ENCODE measurements around the gene IQGAP2. TPM values are rescaled to one million over a fixed set of nuclear protein-coding genes. Genes with fewer than 3 reads are reported as not detected.

Gene IQGAP2
- total RNA-seq, 2 experiments from 2014 or later: 62.7 to 74.9 TPM

DNA sequence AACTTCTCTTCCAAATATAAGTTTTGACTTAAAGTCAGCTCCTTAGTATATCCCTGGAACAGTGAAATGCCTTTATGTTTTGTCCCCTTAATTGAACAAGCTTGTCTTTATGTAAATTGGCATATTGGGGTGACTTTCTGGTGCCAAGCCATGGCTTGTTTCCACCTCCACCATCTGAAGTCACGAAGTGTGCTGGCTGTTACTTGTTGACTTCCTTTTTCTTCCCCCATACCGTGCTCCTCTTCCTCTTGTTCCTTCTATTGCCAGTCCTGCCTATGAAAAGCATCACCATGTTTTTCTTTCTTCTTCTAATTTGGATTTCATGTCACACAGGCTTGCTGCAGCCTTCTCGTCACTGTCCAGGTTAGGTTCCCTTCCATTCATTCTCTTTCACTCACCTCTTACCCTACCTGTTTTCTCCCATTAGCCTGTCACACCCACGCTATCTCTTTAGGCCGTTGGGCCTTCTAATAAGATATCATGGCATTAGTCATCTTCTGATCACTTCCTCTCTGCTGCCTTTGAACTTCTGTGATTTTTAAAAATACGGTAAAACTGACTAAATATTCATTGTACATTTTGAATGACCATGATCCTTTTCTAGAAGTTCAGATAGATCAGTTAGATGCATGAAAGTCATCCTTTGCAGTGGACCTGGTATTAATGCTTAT lies 48.1 kb downstream of the IQGAP2 start:
- Mint-ChIP-seq H3K4me3 (no peak overlapping the region), H3K4me1 (peaks cover 17% of the 10 kb centered on the region), H3K36me3 (peaks cover 34% of the 10 kb centered on the region), H3K27ac (peak overlapping the region; percentile 7), H3K9me3 (no peaks in the 10 kb centered on the region), H3K27me3 (no peaks in the 10 kb centered on the region)
- DNase-seq (no peak), ATAC-seq (ENCODE audit: low read depth) (no peak)
- POLR2A ChIA-PET: no interaction called here

DNA sequence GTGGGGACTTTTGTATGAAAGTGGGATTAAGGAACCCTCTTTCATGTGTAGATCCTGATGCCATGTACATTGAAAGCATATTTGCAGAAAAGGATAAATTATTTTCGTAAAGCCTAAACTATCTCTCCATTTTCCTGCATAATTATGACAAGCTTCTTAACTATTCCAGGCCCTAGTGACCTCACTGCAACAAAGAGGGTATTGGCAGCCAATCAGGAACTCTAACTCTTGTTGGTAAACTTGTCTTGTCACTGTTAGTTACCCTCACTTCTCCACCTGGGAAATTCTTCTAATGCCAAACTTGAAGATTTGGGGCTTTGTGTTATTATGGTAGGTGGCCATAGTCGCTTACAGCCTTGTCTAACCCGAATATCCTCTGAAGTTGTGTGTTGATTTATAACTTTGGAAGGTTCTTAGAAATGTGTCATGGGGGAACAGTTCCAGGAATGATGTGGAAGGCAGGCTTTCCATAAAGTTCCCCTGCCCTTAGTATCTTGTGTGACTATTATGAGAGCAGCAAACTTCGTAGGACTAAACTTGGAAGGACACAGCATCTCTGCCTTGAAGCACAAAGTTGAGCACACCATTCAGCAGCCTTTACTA lies 52.5 kb downstream of the IQGAP2 start:
- H3K4me3 Mint-ChIP-seq: no peak overlapping the region
- H3K9me3 Mint-ChIP-seq: peaks cover 2% of the 10 kb centered on the region
- no peak overlapping the region for H3K27ac Mint-ChIP-seq
- POLR2A ChIA-PET: no interaction called here
- H3K4me1 Mint-ChIP-seq: peaks cover 27% of the 10 kb centered on the region
- DNase-seq: no peak
- no peaks in the 10 kb centered on the region for H3K27me3 Mint-ChIP-seq
- H3K36me3 Mint-ChIP-seq: peaks cover 30% of the 10 kb centered on the region
- no peak for ATAC-seq (ENCODE audit: low read depth)

DNA sequence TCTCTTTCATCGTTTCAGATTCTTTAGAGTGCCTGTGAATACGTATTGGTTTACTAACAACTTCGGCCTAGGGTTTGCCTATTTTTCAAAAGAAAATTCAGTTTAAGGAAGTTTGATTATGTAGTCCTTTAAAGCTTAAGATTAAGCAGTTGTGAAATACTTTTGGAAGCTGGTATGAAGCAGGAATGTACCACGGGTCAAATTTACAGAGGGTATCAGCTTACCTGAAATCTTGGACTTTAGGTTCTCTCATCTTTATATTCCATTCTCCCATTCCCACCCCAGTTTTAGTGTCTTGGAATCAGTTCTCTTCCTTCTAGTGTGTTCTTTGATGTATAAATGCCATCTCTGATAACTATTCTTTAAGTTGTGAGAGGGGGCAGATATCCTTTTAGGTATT lies 53.2 kb downstream of the IQGAP2 start:
- Mint-ChIP-seq H3K4me3 (no peak overlapping the region), H3K36me3 (peaks cover 27% of the 10 kb centered on the region), H3K27ac (no peak overlapping the region), H3K9me3 (peaks cover 2% of the 10 kb centered on the region), H3K27me3 (no peaks in the 10 kb centered on the region), H3K4me1 (peaks cover 21% of the 10 kb centered on the region)
- POLR2A ChIA-PET: no interaction called here
- ATAC-seq (ENCODE audit: low read depth) (no peak), DNase-seq (no peak)

DNA sequence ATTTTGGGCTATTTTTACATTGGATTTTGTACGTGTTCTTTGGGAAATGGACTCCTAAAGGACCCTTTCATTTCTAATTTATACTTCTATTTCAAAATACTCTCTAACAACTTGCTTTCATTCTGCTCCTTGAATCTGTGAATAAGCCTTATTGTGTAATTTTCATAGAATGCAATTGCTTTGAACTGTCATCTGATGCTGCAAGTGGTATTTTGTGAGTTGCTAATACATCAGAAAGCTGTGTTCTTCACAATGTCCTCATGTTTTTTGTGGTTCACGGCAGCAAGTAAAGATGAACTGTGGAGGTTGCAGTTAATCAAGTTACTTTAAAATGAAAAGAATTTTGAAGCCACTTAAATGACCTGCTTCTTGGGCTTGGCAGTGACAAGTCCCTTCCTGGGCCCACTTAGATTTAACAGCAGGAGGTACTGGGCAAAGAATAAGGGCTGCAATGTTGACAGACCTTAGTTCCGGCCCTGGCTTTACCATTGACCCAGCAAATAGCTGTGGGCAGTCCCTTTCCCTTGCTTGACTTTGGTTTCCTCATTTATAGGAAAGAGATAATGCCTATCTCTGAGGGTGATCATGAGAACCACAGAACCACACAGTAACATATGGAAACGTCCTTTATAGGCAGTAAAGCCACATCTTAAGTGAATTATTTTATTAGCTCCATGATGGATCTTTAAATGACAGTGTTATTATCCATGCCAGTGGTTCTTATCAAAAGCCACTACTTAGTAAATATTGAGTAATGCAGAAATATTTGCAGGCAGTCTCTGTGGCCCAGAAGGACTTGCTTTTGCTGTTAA lies 54.8 kb downstream of the IQGAP2 start:
- ATAC-seq (ENCODE audit: low read depth) (no peak), DNase-seq (no peak)
- Mint-ChIP-seq H3K27ac (no peak overlapping the region), H3K27me3 (no peaks in the 10 kb centered on the region), H3K4me1 (peaks cover 21% of the 10 kb centered on the region), H3K36me3 (peaks cover 42% of the 10 kb centered on the region), H3K9me3 (peaks cover 2% of the 10 kb centered on the region), H3K4me3 (no peak overlapping the region)
- POLR2A ChIA-PET: no interaction called here

DNA sequence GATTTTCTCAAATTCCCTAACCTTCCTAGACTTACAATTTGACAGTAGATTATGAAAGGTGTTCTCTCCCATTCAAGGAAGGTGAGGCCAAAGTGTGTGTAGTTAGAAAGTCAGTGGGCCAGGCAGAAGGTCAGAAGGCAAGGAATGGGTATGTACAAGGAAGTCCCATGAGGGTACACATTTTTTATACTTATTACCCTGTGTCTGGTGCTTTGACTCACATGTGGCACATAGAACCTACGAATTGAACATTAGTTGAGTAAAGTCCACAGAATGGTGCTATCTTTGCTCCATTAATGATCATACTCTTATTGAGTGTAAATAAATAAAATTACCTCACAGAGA lies 55.4 kb downstream of the IQGAP2 start:
- DNase-seq (no peak), ATAC-seq (ENCODE audit: low read depth) (no peak)
- H3K36me3 Mint-ChIP-seq: peaks cover 46% of the 10 kb centered on the region
- POLR2A ChIA-PET: no interaction called here
- H3K4me1 Mint-ChIP-seq: peaks cover 25% of the 10 kb centered on the region
- H3K9me3 Mint-ChIP-seq: peaks cover 2% of the 10 kb centered on the region
- H3K27ac Mint-ChIP-seq: no peak overlapping the region
- H3K4me3 Mint-ChIP-seq: no peak overlapping the region
- H3K27me3 Mint-ChIP-seq: no peaks in the 10 kb centered on the region

DNA sequence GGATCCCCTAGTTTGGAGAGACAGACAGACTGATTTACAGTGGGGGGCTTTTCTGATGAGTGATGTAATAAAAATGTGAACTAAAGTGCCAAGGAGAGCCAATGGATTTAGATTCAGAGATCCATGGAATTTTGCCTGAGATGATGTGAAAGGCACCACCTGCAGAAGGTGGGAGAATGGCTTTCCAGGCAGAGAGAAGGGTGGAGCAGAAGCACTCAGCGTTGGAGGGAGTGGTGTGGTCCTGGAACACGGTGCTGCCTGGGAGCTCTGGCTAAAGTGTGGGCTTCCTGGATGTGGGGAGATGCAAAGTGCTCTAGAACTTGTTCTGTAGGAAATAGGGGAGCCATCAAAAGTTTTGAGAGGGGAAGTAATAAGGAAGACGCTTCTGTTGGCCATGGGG lies 57.0 kb downstream of the IQGAP2 start:
- Mint-ChIP-seq H3K27ac (no peak overlapping the region), H3K36me3 (peaks cover 52% of the 10 kb centered on the region)

DNA sequence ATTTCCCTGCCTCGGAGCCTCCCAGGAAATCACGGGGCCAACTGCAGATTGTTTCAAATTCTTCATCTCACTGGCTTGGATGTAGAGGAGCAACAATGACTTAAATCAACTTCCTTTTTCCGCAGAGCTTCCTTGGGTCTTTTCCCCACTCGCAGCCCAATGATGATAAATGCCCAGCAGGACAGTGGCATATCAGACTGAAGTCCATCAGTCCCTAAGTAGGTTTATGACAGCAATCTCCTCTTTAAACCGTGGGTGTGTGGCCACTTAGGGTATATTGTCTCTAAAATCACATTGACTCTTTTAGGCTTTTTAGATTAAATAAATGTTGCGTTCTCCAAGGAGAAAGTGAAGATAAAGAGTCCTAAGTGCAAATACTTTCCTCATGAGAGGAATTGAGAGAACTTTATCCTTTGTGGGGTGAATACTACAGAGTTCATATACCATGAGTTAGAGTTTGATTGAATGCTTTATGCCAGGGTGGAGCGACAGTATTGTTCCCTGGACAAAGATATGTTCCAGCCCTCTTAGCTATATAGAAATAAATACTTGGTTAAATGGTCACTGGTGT lies 59.1 kb downstream of the IQGAP2 start:
- no peaks in the 10 kb centered on the region for H3K27me3 Mint-ChIP-seq
- POLR2A ChIA-PET: interaction anchor here (1.0 kb wide), 1 partner anchor 12 kb away, joined by 3 read pairs; no protein-coding TSS in a partner anchor
- peaks cover 27% of the 10 kb centered on the region for H3K4me1 Mint-ChIP-seq
- ATAC-seq (ENCODE audit: low read depth) (no peak), DNase-seq (no peak)
- H3K36me3 Mint-ChIP-seq: peaks cover 57% of the 10 kb centered on the region
- no peak overlapping the region for H3K4me3 Mint-ChIP-seq
- H3K9me3 Mint-ChIP-seq: peaks cover 2% of the 10 kb centered on the region
- no peak overlapping the region for H3K27ac Mint-ChIP-seq

More for the DNA sequence above, 57.0 kb downstream of the IQGAP2 start:
- Mint-ChIP-seq H3K4me1 (peaks cover 25% of the 10 kb centered on the region), H3K4me3 (no peak overlapping the region), H3K27me3 (no peaks in the 10 kb centered on the region), H3K9me3 (peaks cover 2% of the 10 kb centered on the region)
- POLR2A ChIA-PET: no interaction called here
- DNase-seq (no peak), ATAC-seq (ENCODE audit: low read depth) (no peak)

DNA sequence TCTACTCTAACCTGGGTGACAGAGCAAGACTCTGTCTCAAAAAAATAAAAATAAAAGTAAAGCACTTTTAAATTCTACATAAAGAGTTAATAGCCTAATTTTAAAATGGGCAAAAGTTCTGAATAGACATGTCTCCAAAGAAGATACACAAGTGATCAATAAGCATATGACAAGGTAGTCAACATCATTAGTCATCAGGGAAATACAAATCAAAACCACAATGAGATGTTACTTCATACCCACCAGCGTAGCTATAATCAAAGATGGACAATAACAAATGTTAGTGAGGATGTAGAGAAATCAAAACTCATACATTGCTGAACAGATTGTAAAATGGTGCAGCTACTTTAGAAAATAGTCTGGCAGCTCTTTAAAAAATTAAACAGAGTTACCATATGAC lies 64.1 kb downstream of the IQGAP2 start:
- Mint-ChIP-seq H3K27me3 (no peaks in the 10 kb centered on the region), H3K4me1 (peaks cover 16% of the 10 kb centered on the region), H3K27ac (no peak overlapping the region), H3K9me3 (peaks cover 1% of the 10 kb centered on the region), H3K36me3 (peaks cover 52% of the 10 kb centered on the region), H3K4me3 (no peak overlapping the region)
- POLR2A ChIA-PET: no interaction called here
- no peak for DNase-seq
- ATAC-seq (ENCODE audit: low read depth): no peak

DNA sequence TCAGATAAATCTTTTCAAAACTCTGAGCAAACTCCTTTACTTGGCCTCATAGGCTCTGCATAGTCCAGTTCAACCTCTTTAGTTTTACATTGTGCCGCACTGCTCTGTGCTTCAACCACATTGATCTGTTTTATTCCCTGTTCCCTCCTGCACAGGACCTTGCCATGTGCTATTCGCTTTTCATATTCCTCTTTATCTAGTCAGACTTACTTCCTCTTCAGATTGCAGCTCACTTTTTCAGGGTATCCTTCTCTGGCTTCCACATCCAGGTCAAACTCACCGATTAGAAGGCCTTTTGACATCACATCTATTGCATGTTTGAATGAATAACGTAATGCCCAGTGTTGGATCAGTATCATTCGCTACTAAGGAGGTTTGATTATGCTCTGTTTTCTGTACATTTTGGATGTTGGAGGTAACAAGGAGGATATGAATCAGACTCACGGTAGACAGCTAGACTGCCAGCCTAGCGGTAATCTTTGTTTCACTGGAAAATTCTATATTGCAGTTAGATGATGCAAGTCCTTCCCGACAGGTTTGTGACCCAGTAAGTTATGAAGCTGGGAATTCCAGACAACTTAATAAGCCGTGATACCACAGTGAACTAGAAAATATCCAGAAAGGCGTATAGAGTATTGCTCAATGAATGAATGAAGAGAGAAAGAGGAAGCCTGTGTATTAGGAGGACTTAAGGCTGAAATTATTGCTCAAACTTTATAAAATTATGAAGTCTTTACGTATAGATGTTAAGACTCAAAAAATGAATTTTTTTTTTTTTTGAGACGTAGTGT lies 65.7 kb downstream of the IQGAP2 start:
- Mint-ChIP-seq H3K27me3 (no peaks in the 10 kb centered on the region), H3K9me3 (peaks cover 1% of the 10 kb centered on the region), H3K36me3 (peaks cover 49% of the 10 kb centered on the region), H3K4me3 (no peak overlapping the region), H3K27ac (no peak overlapping the region), H3K4me1 (peaks cover 25% of the 10 kb centered on the region)
- ATAC-seq (ENCODE audit: low read depth) (no peak), DNase-seq (no peak)
- POLR2A ChIA-PET: no interaction called here

DNA sequence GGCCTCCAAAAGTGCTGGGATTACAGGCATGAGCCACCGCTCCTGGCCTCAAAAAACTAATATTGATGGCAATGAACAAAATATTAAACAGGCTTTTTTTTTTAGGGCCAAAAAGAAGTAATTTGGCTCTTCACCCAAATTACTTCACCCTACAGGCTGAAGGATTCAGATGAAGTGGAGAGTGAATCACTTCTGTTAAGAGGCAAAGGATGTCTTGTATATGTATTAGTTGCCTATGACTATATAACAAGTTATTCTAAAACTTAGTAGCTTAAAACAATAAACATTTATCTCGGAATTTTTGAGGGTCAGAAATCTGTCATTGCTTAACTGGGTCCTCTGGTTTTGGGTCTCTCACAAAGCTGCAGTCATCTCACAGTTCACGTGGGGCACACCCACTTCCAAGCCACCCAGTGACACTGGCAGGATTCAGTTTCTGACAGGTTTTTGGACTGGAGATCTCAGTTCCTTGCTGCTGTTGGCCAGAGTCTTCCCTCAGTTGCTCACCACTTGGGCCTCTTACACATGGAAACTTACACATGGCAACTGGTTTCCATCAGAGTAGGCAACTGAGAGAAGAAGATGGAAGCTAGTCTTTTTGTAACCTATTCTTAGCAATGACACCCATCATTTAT lies 66.7 kb downstream of the IQGAP2 start:
- peaks cover 44% of the 10 kb centered on the region for H3K36me3 Mint-ChIP-seq
- DNase-seq: no peak
- H3K9me3 Mint-ChIP-seq: peaks cover 3% of the 10 kb centered on the region
- ATAC-seq (ENCODE audit: low read depth): no peak
- POLR2A ChIA-PET: no interaction called here
- H3K4me1 Mint-ChIP-seq: peaks cover 31% of the 10 kb centered on the region
- no peaks in the 10 kb centered on the region for H3K27me3 Mint-ChIP-seq
- no peak overlapping the region for H3K27ac Mint-ChIP-seq
- no peak overlapping the region for H3K4me3 Mint-ChIP-seq

DNA sequence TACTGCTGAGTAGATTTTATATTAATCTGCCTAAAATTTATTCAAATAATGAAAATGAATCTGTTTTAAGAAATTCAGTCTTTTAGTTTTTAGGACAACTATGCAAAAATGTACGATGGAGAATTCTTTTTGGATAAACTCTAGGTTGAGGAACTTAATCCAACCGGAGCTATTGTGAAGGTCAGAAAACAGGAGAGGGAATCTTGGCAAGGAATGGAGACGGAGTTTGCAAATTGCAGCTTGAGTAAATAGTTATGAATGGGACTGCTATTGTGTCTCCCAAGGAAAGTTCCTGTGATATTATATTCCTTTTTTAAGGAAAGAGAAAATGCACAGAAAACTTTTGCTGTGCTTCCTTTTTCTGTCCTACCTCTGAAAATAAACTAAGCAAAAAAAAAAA lies 67.9 kb downstream of the IQGAP2 start:
- no peak overlapping the region for H3K27ac Mint-ChIP-seq
- H3K4me1 Mint-ChIP-seq: peaks cover 32% of the 10 kb centered on the region
- no peak for ATAC-seq (ENCODE audit: low read depth)
- peaks cover 39% of the 10 kb centered on the region for H3K36me3 Mint-ChIP-seq
- no peak for DNase-seq
- no peak overlapping the region for H3K4me3 Mint-ChIP-seq
- no peaks in the 10 kb centered on the region for H3K27me3 Mint-ChIP-seq
- POLR2A ChIA-PET: no interaction called here
- peaks cover 3% of the 10 kb centered on the region for H3K9me3 Mint-ChIP-seq

DNA sequence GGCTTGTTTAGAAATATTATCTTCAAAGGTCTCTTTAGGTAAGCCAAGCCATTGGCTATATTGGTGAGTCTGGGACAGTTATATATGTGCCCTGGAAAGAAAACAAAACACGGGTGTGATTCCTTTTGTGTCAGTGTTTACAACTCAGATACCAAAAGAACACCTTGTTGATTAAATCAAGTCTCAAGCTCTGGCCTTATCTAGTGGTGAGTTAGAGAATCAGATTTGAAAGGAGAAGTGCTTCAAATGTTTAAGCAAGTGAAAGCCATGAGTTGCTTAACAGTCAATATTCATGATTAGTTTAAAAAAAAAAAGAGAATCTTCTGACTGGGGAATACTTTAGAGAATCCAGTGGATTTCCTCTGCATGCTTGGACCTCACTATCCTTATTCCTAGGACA lies 68.3 kb downstream of the IQGAP2 start:
- Mint-ChIP-seq H3K27ac (no peak overlapping the region), H3K4me1 (peaks cover 36% of the 10 kb centered on the region), H3K9me3 (peaks cover 3% of the 10 kb centered on the region), H3K36me3 (peaks cover 39% of the 10 kb centered on the region), H3K27me3 (no peaks in the 10 kb centered on the region), H3K4me3 (no peak overlapping the region)
- ATAC-seq (ENCODE audit: low read depth) (no peak), DNase-seq (no peak)
- POLR2A ChIA-PET: interaction anchor here (0.6 kb wide), 1 partner anchor 92 kb away, joined by 3 read pairs; no protein-coding TSS in a partner anchor

DNA sequence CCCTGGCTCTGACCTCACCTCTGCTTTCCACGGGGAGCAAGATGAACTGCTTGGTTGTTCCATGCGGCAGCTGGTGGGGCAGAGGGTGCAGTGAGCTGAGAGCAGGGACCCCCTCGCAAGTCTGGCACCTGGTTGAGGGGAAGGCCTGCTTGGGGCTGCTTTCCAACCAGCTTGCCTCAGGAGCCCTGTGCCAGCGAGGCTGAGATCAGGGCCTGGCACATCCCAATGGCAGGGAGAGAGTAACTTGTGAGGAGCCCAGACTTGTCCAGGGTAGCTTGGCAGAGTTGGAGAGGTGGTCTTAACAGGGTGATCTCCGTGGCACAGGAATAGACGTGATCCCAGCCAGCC lies 68.9 kb downstream of the IQGAP2 start:
- POLR2A ChIA-PET: interaction anchor here (0.6 kb wide), 1 partner anchor 92 kb away, joined by 3 read pairs; no protein-coding TSS in a partner anchor
- ATAC-seq (ENCODE audit: low read depth) (no peak), DNase-seq (no peak)
- no peaks in the 10 kb centered on the region for H3K27me3 Mint-ChIP-seq
- peaks cover 36% of the 10 kb centered on the region for H3K4me1 Mint-ChIP-seq
- no peak overlapping the region for H3K4me3 Mint-ChIP-seq
- peaks cover 40% of the 10 kb centered on the region for H3K36me3 Mint-ChIP-seq
- peaks cover 3% of the 10 kb centered on the region for H3K9me3 Mint-ChIP-seq
- H3K27ac Mint-ChIP-seq: peak overlapping the region; percentile 75

Measured in activated naive CD8-positive, alpha-beta T cell treated with anti-CD3 and anti-CD28 coated beads, Interleukin-2, amount 10 ng/mL, durations not matched to agents 7 days and 5 days (primary cell).